Breast epithelium (tissue), 3 donors: ENCODE measurements around the gene PTRHD1.

Experiments
- CTCF ChIP-seq, 3 donors: fragments of 450-650 bp; IDR thresholded peaks; one replicate each; pipeline ENCODE4 v1.5.1; 2016 to 2017; ENCODE audit warnings: antibody characterized with exemption in 3 of 3, mild to moderate bottlenecking in 3 of 3, moderate library complexity in 3 of 3
- POLR2A ChIP-seq: fragments of 450-650 bp; IDR thresholded peaks from one replicate; pipeline ENCODE4 v1.6.1; 2016; ENCODE audit warnings: antibody characterized with exemption, mild to moderate bottlenecking, moderate library complexity
- POLR2AphosphoS5 ChIP-seq, 3 donors: sonication (generic); formaldehyde crosslinking; IDR thresholded peaks; one replicate each; pipeline ENCODE4 v1.6.1; 2017; ENCODE audit warnings: antibody characterized with exemption in 3 of 3

DNA sequence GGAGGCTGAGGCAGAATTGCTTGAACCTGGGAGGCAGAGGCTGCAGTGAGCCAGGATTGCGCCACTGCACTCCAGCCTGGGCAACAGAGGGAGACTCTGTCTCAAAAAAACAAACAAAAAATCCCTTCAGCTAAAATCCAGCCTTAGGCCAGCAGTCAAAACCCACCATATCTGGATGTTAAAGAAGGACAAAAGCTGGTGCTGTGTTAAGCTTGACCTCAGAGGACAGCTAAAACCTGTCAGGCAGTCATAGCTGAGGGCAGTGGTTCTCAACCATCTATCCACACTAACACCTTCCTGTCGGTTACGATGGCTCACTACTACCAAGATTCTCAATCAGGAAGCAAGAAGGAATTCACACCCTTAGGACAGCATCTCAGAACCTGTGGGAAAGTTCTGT, 9.6 kb downstream of the PTRHD1 start:
- no peak for TF ChIP-seq POLR2A
- no peak for TF ChIP-seq CTCF (IDR thresholded peaks at IDR 0.05)
- TF ChIP-seq POLR2AphosphoS5 (IDR thresholded peaks at IDR 0.05), result no peak
